ENCODE data around the gene MISP.

- no peak for TF ChIP-seq CTCF (IDR thresholded peaks at IDR 0.05)
- TF ChIP-seq ELF1 (IDR thresholded peaks at IDR 0.05) = no peak
- no peak for TF ChIP-seq USF1 (IDR thresholded peaks at IDR 0.05; ENCODE audit: borderline replicate concordance, low read depth)
- no peak for TF ChIP-seq TAF1 (IDR thresholded peaks at IDR 0.05; ENCODE audit: borderline replicate concordance, low read depth, low read length)
- TF ChIP-seq MAX (IDR thresholded peaks at IDR 0.05; ENCODE audit: low read depth) = no peak
- no peak for TF ChIP-seq NRF1 (IDR thresholded peaks at IDR 0.05; ENCODE audit: low read depth, low read length)
- no peak for TF ChIP-seq REST (IDR thresholded peaks at IDR 0.05; ENCODE audit: low read depth, low read length)
- no peak for TF ChIP-seq EP300 (IDR thresholded peaks at IDR 0.05; ENCODE audit: borderline replicate concordance in 1 of 2, low read depth in 1 of 2, low read length in 1 of 2)
- TF ChIP-seq POLR2AphosphoS5 (IDR thresholded peaks at IDR 0.05; ENCODE audit: low read depth, low read length) = no peak
- no peak for TF ChIP-seq NFIC (IDR thresholded peaks at IDR 0.05; ENCODE audit: borderline replicate concordance)
Measured at GRCh38 chr19:803686-804418, 52.9 kb downstream of the MISP start.

Data from SK-N-SH (cell line).